ENCODE measurements around the gene ORC6. TPM values are rescaled to one million over a fixed set of nuclear protein-coding genes. Genes with fewer than 3 reads are reported as not detected.

The ORC6 gene
- total and polyA plus RNA-seq, 8 donors = 0.09 to 1.2 (median 0.53) TPM

- FAIRE-seq (no peak), DNase-seq (no peak), ATAC-seq (no peak)
- no peaks in the 10 kb centered on the region for H3K9me3 ChIP-seq
- no peak overlapping the region for H3K27ac ChIP-seq
- no peaks in the 10 kb centered on the region for H3K4me1 ChIP-seq
- H3K36me3 ChIP-seq = no peaks in the 10 kb centered on the region
- no peak overlapping the region for H3K4me3 ChIP-seq
- H3K27me3 ChIP-seq = no peaks in the 10 kb centered on the region
- WGBS, 2 donors = 74 to 88% methylated on average over 7 of the region's 7 CpGs
- no peak for TF ChIP-seq CTCF (IDR thresholded peaks at IDR 0.05)
- intact Hi-C loops (cut with DNase I) = no loop called here
Measured at GRCh38 chr16:46714797-46715591, 25.5 kb downstream of the ORC6 start.

GRCh38 chr16:46715769-46716305 is 26.4 kb downstream of the ORC6 start:
- intact Hi-C loops (cut with DNase I) = no loop called here
- Histone ChIP-seq H3K27ac (no peak overlapping the region), H3K9me3 (no peaks in the 10 kb centered on the region), H3K27me3 (no peaks in the 10 kb centered on the region), H3K4me1 (no peaks in the 10 kb centered on the region), H3K36me3 (no peaks in the 10 kb centered on the region), H3K4me3 (no peak overlapping the region)
- no peak for TF ChIP-seq CTCF (IDR thresholded peaks at IDR 0.05)
- DNase-seq = no peak
- WGBS, 2 donors = 69 to 79% methylated on average over 6 of the region's 6 CpGs
- FAIRE-seq = no peak
- no peak for ATAC-seq

GRCh38 chr16:46717692-46718091 is 28.2 kb downstream of the ORC6 start:
- WGBS, 2 donors = 58 to 68% methylated on average over 2 of the region's 2 CpGs
- Histone ChIP-seq H3K4me1 (no peaks in the 10 kb centered on the region), H3K36me3 (no peaks in the 10 kb centered on the region), H3K27me3 (no peaks in the 10 kb centered on the region), H3K4me3 (no peak overlapping the region), H3K9me3 (no peaks in the 10 kb centered on the region), H3K27ac (no peak overlapping the region)
- no peak for FAIRE-seq
- ATAC-seq = no peak
- intact Hi-C loops (cut with DNase I) = no loop called here
- TF ChIP-seq CTCF (IDR thresholded peaks at IDR 0.05) = no peak
- no peak for DNase-seq

GRCh38 chr16:46718214-46718613 is 28.8 kb downstream of the ORC6 start:
- Histone ChIP-seq H3K4me3 (no peak overlapping the region), H3K36me3 (no peaks in the 10 kb centered on the region), H3K27me3 (no peaks in the 10 kb centered on the region), H3K27ac (no peak overlapping the region), H3K9me3 (no peaks in the 10 kb centered on the region), H3K4me1 (no peaks in the 10 kb centered on the region)
- TF ChIP-seq CTCF (IDR thresholded peaks at IDR 0.05) = no peak
- ATAC-seq (no peak), DNase-seq (no peak), FAIRE-seq (no peak)
- intact Hi-C loops (cut with DNase I) = no loop called here
- WGBS, 2 donors = 81 to 84% methylated on average over 8 of the region's 8 CpGs

- no peak for ATAC-seq
- H3K27me3 ChIP-seq = no peaks in the 10 kb centered on the region
- H3K4me1 ChIP-seq = no peaks in the 10 kb centered on the region
- intact Hi-C loops (cut with DNase I) = no loop called here
- no peaks in the 10 kb centered on the region for H3K36me3 ChIP-seq
- TF ChIP-seq CTCF (IDR thresholded peaks at IDR 0.05) = no peak
- no peak for FAIRE-seq
- no peak overlapping the region for H3K27ac ChIP-seq
- no peaks in the 10 kb centered on the region for H3K9me3 ChIP-seq
- DNase-seq = no peak
- no peak overlapping the region for H3K4me3 ChIP-seq
- WGBS, 2 donors = 91 to 94% methylated on average over 6 of the region's 6 CpGs
Measured at GRCh38 chr16:46719528-46719927, 30.1 kb downstream of the ORC6 start.

All from pancreas (tissue), 10 donors.